ENCODE measurements around the gene NAALADL2.

- TF ChIP-seq, protein P1, sequence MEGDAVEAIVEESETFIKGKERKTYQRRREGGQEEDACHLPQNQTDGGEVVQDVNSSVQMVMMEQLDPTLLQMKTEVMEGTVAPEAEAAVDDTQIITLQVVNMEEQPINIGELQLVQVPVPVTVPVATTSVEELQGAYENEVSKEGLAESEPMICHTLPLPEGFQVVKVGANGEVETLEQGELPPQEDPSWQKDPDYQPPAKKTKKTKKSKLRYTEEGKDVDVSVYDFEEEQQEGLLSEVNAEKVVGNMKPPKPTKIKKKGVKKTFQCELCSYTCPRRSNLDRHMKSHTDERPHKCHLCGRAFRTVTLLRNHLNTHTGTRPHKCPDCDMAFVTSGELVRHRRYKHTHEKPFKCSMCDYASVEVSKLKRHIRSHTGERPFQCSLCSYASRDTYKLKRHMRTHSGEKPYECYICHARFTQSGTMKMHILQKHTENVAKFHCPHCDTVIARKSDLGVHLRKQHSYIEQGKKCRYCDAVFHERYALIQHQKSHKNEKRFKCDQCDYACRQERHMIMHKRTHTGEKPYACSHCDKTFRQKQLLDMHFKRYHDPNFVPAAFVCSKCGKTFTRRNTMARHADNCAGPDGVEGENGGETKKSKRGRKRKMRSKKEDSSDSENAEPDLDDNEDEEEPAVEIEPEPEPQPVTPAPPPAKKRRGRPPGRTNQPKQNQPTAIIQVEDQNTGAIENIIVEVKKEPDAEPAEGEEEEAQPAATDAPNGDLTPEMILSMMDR (IDR thresholded peaks at IDR 0.05; ENCODE audit: extremely low read depth in 1 of 2, insufficient read depth in 1 of 2, low read depth in 1 of 2, low read length in 2 of 2) = no peak
- TF ChIP-seq GATA2 (IDR thresholded peaks at IDR 0.05; ENCODE audit: insufficient read depth, insufficient read length, low read depth, low read length) (no peak), POLR2A (IDR thresholded peaks at IDR 0.05; ENCODE audit: low read depth, low read length) (no peak), EZH2 (IDR thresholded peaks at IDR 0.05; ENCODE audit: borderline replicate concordance, low read depth, low read length, severe bottlenecking) (no peak), MYC (IDR thresholded peaks at IDR 0.05; ENCODE audit: low read depth, low read length) (no peak), JUN (IDR thresholded peaks at IDR 0.05; ENCODE audit: borderline replicate concordance, insufficient read depth, insufficient read length, low read depth) (no peak), POLR2AphosphoS5 (IDR thresholded peaks at IDR 0.05; ENCODE audit: insufficient read depth, low read depth, low read length) (no peak), FOS (IDR thresholded peaks at IDR 0.05; ENCODE audit: borderline replicate concordance, insufficient read depth, low read length) (no peak)
- TF ChIP-seq, protein P2, sequence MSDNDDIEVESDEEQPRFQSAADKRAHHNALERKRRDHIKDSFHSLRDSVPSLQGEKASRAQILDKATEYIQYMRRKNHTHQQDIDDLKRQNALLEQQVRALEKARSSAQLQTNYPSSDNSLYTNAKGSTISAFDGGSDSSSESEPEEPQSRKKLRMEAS (IDR thresholded peaks at IDR 0.05; ENCODE audit: insufficient read depth, insufficient read length) = no peak
These were observed 249.5 kb downstream of the NAALADL2 start for GRCh38 chr3:175108613-175109151.

All from endothelial cell of umbilical vein (primary cell).